GM18505 (cell line): Measurements from ENCODE around the gene AMMECR1.
A peak's percentile ranks its signal among the peaks of the same experiment; 100 is the strongest.

Source experiments
- ATAC-seq: cut with Tn5 transposase; IDR thresholded peaks from one replicate; pipeline ENCODE4 v1.9.1; 2021; ENCODE audit not compliant: unreplicated experiment
- POLR2A ChIP-seq: IDR thresholded peaks from 4 replicates; pipeline ENCODE4 v1.6.1; 2011; ENCODE audit warnings: borderline replicate concordance; ENCODE audit not compliant: insufficient read depth, insufficient read length; ENCODE audit errors: extremely low read depth

Gene AMMECR1

GRCh38 chrX:110175696-110176095 lies 142.2 kb downstream of the AMMECR1 start:
- no peak for TF ChIP-seq POLR2A
- ATAC-seq: no peak

- no peak for TF ChIP-seq POLR2A
- ATAC-seq: no peak
Observed at GRCh38 chrX:110175146-110175545, 142.7 kb downstream of the AMMECR1 start.

GRCh38 chrX:110173192-110174175 lies 144.4 kb downstream of the AMMECR1 start:
- no peak for TF ChIP-seq POLR2A
- no peak for ATAC-seq

- TF ChIP-seq POLR2A: no peak
- ATAC-seq: peak; percentile 97
Observed at GRCh38 chrX:110172215-110172614, 145.7 kb downstream of the AMMECR1 start.

- TF ChIP-seq POLR2A: no peak
- ATAC-seq: no peak
Observed at GRCh38 chrX:110171442-110171841, 146.4 kb downstream of the AMMECR1 start.

GRCh38 chrX:110170029-110170428 lies 147.9 kb downstream of the AMMECR1 start:
- TF ChIP-seq POLR2A: no peak
- no peak for ATAC-seq

- ATAC-seq: no peak
- TF ChIP-seq POLR2A: no peak
Observed at GRCh38 chrX:110168585-110168984, 149.3 kb downstream of the AMMECR1 start.

- ATAC-seq: no peak
- no peak for TF ChIP-seq POLR2A
Observed at GRCh38 chrX:110167952-110168451, 149.9 kb downstream of the AMMECR1 start.

GRCh38 chrX:110163488-110163887 lies 154.4 kb downstream of the AMMECR1 start:
- ATAC-seq: no peak
- no peak for TF ChIP-seq POLR2A

- ATAC-seq: no peak
- TF ChIP-seq POLR2A: no peak
Observed at GRCh38 chrX:110162867-110163266, 155.0 kb downstream of the AMMECR1 start.

GRCh38 chrX:110162131-110162530 lies 155.8 kb downstream of the AMMECR1 start:
- ATAC-seq: no peak
- no peak for TF ChIP-seq POLR2A

- TF ChIP-seq POLR2A: no peak
- no peak for ATAC-seq
Observed at GRCh38 chrX:110161361-110161686, 156.6 kb downstream of the AMMECR1 start.

- no peak for TF ChIP-seq POLR2A
- no peak for ATAC-seq
Observed at GRCh38 chrX:110159865-110160264, 158.0 kb downstream of the AMMECR1 start.

GRCh38 chrX:110159235-110159634 lies 158.7 kb downstream of the AMMECR1 start:
- TF ChIP-seq POLR2A: no peak

More at GRCh38 chrX:110159235-110159634, 158.7 kb downstream of the AMMECR1 start:
- ATAC-seq: no peak
